ENCODE results near the gene RARRES1.

DNA sequence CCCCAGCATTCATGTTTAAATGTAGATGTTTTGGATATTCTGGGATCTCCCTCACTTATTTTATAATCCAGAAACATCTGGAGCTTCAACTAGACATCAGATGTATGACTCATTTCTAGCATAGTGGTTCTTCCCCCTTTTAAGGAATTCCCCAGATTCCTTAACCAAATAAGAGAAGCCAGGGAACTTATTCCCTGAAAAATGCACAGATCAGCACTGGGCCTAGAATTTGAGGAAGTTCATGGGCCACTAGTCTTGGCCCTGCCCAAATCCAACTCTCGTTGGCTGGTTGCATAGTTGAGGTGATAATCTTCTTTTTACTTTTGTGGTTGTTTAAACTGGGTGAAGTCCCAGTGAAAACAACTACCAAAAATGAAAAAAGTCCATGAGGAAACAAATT, 20.4 kb downstream of the RARRES1 start:
- TF ChIP-seq, protein P1, sequence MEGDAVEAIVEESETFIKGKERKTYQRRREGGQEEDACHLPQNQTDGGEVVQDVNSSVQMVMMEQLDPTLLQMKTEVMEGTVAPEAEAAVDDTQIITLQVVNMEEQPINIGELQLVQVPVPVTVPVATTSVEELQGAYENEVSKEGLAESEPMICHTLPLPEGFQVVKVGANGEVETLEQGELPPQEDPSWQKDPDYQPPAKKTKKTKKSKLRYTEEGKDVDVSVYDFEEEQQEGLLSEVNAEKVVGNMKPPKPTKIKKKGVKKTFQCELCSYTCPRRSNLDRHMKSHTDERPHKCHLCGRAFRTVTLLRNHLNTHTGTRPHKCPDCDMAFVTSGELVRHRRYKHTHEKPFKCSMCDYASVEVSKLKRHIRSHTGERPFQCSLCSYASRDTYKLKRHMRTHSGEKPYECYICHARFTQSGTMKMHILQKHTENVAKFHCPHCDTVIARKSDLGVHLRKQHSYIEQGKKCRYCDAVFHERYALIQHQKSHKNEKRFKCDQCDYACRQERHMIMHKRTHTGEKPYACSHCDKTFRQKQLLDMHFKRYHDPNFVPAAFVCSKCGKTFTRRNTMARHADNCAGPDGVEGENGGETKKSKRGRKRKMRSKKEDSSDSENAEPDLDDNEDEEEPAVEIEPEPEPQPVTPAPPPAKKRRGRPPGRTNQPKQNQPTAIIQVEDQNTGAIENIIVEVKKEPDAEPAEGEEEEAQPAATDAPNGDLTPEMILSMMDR (conservative IDR thresholded peaks at IDR 0.05; ENCODE audit: low read length) = no peak
- no peak for TF ChIP-seq EZH2phosphoT487 (IDR thresholded peaks at IDR 0.05; ENCODE audit: borderline replicate concordance, low read depth, low read length)
